ENCODE results near the gene FAM135A.
"Not testable (repeated sequence)": the region's sequence is repeated elsewhere in the genome, so short reads cannot be mapped to it uniquely, and the experiment has no call there.

The FAM135A gene

DNA sequence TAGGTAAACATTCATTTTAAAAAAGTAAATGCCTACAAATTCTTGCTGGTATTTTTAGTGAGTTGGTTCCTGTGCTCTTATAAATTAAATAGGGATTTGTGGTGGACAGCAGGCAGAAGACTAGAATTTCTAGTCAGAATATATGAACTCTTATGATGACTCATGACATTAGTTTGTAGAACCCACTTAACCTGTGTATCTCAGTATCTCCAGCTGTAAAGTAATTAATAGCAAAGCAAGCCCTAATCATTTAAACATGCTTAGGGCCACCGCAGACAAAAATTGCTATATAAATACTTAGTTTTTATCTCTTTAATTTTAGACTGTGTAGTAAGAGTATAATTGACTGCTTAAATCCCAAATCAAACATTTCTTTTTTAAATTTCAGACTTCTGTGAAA is 2.4 kb downstream of the FAM135A start:
- TF ChIP-seq, protein P1, sequence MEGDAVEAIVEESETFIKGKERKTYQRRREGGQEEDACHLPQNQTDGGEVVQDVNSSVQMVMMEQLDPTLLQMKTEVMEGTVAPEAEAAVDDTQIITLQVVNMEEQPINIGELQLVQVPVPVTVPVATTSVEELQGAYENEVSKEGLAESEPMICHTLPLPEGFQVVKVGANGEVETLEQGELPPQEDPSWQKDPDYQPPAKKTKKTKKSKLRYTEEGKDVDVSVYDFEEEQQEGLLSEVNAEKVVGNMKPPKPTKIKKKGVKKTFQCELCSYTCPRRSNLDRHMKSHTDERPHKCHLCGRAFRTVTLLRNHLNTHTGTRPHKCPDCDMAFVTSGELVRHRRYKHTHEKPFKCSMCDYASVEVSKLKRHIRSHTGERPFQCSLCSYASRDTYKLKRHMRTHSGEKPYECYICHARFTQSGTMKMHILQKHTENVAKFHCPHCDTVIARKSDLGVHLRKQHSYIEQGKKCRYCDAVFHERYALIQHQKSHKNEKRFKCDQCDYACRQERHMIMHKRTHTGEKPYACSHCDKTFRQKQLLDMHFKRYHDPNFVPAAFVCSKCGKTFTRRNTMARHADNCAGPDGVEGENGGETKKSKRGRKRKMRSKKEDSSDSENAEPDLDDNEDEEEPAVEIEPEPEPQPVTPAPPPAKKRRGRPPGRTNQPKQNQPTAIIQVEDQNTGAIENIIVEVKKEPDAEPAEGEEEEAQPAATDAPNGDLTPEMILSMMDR (IDR thresholded peaks at IDR 0.05; ENCODE audit: control insufficient read depth, insufficient read depth, low read depth, low read length, missing control alignments), result no peak
- no peak overlapping the region for H3K4me3 ChIP-seq (ENCODE audit: control insufficient read depth, low read depth, low read length)
- DNase-seq (ENCODE audit: low read depth), result no peak

DNA sequence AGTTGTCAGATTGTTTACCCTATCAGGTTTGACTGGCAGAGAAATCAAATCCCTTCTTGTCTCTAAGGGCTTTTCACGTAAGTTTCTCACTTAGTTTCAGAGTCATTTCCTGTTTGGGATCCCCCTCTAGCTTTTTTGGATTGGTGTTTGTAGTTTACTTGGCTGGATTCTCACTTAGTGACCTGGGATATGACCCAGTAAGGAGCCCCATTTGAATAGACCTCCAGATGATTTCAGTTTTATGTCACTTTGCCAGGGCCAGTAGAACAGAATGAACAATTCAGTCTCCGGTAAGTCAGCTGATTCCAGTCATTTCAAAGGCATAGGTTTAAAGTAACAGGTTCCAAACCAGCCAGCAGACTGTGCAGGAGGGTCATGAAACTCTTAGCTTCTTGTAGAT is 8.2 kb downstream of the FAM135A start:
- TF ChIP-seq, protein P1 (IDR thresholded peaks at IDR 0.05; ENCODE audit: control insufficient read depth, insufficient read depth, low read depth, low read length, missing control alignments), result no peak
- H3K4me3 ChIP-seq (ENCODE audit: control insufficient read depth, low read depth, low read length), result no peak overlapping the region
- DNase-seq (ENCODE audit: low read depth), result no peak

DNA sequence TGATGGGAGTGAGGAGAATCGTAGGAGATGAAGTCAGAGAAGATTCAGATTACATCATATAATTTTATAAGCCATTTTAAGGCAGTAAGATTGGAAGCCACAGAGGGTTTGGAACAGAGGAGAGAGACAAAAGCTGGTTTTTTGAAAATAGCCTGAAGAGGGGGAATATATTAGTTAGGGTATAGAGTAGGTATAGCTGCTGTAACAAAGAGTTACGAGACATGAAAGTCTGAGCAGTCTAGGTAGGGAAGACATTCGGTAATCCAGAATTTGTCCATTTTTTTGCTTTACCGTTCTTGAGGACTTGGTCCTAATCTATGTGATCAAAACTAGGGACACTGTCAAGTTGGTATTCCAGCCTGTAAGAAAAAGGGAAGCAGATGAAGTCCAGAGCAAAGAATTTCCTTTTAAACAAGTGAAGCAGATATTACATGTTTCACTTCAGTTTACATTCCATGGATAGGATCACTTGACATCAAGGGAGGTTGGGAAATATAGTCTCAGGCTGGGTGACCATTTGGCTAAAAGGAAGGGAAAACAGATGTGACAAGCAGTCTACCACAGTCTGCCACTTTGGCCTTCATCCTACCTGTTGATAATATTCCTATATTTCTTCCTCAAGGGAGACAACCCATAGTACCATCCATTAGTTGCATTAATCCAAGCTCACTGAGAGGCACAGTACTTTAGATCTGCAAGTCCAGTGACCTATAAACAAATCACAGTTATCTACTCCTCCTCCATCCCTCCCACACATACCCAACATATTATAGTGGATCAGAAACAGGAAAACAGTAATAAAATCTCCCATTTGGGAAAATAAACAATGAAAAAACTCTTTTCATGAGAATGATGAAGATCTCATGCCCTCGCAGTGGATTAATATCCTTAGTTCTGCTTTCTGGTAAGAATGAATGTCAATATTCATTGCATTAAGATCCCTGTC is 10.2 kb downstream of the FAM135A start:
- H3K4me3 ChIP-seq (ENCODE audit: control insufficient read depth, low read depth, low read length), result no peak overlapping the region
- DNase-seq (ENCODE audit: low read depth), result no peak
- TF ChIP-seq, protein P1 (IDR thresholded peaks at IDR 0.05; ENCODE audit: control insufficient read depth, insufficient read depth, low read depth, low read length, missing control alignments), result no peak

DNA sequence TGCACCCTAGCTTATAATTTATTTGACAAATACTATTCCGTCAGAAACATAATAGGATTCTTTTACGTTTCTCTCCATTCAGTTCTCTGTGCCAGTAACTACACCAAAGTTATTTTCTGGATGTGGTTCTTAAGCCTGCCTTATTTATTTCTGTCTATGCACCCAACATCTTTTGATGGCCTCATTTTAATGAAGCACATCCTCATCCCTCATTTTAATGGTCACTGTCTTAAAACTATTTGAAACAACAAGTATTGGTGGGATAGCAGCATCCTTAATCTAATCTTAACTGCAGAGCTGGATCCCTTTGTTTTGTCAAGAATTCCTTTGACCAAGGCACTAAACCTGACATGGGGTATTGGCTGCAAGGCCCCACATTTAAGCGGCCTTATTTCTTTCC is 11.0 kb downstream of the FAM135A start:
- TF ChIP-seq, protein P1 (IDR thresholded peaks at IDR 0.05; ENCODE audit: control insufficient read depth, insufficient read depth, low read depth, low read length, missing control alignments), result no peak
- DNase-seq (ENCODE audit: low read depth), result no peak
- H3K4me3 ChIP-seq (ENCODE audit: control insufficient read depth, low read depth, low read length), result no peak overlapping the region

DNA sequence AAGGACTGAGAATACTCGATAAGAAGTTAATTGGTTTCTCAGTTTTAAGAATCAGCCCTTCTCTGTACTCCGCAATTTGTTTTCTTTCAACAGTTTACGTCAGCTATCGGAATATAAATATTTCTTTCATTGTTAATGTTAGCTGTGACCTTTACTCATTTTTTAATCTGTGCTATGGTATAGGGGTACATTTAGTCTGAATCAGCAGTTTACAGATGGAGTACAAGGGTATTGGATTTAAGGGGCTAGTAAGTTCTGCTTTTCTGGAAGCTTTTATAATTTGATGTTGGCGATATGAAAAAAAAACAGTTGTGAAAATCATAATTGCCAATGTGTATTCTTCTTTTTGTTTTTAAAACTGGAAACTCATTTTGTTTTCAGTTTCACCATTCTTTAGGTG is 23.0 kb downstream of the FAM135A start:
- TF ChIP-seq, protein P1 (IDR thresholded peaks at IDR 0.05; ENCODE audit: control insufficient read depth, insufficient read depth, low read depth, low read length, missing control alignments), result no peak

DNA sequence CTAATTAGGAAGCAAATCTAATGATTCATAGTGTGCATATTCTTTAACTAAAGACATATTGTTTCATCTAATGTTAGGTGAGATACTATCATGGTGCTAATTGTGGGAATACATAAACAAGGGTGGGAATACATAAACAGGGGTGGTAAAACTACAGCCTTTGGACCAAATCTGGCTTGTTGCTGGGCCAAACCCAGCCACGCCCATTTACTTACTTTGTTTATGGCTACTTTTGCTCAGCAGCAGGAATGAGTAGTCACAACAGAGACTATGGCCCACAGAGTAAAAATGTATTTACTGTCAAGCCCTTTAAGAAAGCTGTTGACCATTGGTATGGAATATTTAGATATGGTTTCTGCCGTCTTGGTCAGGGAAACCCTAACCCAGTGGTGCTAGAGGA is 31.7 kb downstream of the FAM135A start:
- no peak overlapping the region for H3K4me3 ChIP-seq (ENCODE audit: control insufficient read depth, low read depth, low read length)
- TF ChIP-seq, protein P1 (IDR thresholded peaks at IDR 0.05; ENCODE audit: control insufficient read depth, insufficient read depth, low read depth, low read length, missing control alignments), result no peak
- DNase-seq (ENCODE audit: low read depth), result no peak

More for the DNA sequence above, 23.0 kb downstream of the FAM135A start:
- H3K4me3 ChIP-seq (ENCODE audit: control insufficient read depth, low read depth, low read length), result no peak overlapping the region
- no peak for DNase-seq (ENCODE audit: low read depth)

DNA sequence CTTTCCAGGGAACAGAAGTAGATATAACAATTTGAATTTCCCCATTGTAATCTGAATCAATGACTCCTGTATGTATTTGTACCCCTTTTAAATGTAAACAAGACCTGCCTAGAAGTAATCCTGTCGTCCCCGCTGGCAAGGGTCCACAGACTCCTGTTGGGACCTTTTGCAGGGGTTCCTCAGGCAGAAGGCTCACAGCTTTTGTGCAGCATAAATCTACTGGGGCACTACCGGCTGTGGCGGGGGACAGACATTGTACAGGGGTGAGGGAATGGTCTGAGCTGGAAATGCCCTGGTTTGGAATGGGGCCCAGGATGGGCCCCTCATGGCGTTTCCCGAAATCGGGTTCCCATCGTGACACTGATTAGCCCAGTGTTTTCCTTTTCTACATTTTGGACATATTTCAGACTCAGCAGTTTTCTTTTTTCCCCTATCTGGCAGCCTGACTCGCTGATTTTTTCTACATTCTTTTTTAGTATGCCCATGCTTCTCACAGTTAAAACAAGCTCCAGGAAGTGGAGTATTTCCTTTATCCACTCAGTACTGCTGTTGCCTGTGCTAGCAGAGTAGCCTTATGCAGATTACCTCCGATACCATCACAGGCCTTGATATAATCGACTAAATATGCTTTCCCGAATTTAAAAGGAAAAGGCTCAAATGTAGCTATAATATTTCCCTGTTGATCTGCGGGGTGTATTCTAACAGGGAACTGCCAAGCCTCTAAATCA is 34.2 kb downstream of the FAM135A start:
- H3K4me3 ChIP-seq (ENCODE audit: control insufficient read depth, low read depth, low read length); DNase-seq (ENCODE audit: low read depth): not testable (repeated sequence)

DNA sequence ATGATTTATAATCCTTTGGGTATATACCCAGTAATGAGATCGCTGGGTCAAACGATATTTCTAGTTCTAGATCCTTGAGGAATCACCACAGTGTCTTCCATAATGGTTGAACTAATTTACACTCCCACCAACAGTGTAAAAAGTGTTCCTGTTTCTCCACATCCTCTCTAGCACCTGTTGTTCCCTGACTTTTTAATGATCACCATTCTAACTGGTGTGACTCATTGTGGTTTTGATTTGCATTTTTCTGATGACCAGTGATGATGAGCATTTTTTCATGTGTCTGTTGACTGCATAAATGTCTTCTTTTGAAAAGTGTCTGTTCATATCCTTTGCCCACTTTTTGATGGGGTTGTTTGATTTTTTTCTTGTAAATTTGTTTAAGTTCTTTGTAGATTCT is 40.6 kb downstream of the FAM135A start:
- DNase-seq (ENCODE audit: low read depth); H3K4me3 ChIP-seq (ENCODE audit: control insufficient read depth, low read depth, low read length): not testable (repeated sequence)

Measured in AG09309 (cell line).